ENCODE data around the gene RAPGEF2.

GRCh38 chr4:159384632-159385031 is 281.8 kb downstream of the RAPGEF2 start:
- TF ChIP-seq CTCF (IDR thresholded peaks at IDR 0.05) (no peak), POLR2A (IDR thresholded peaks at IDR 0.05) (no peak)

Data from testis (tissue), 2 donors.